ENCODE results near the gene YRDC.

- no peak for TF ChIP-seq CTCF (IDR thresholded peaks at IDR 0.05)
- no peak for TF ChIP-seq POLR2A (IDR thresholded peaks at IDR 0.05; ENCODE audit: low read depth)
- no peak for TF ChIP-seq EP300 (IDR thresholded peaks at IDR 0.05)
- TF ChIP-seq POLR2AphosphoS5 (IDR thresholded peaks at IDR 0.05) = no peak
Measured at GRCh38 chr1:37822906-37823815, 15.2 kb upstream of the YRDC start.
